Esophagus muscularis mucosa (tissue), 3 donors: Measurements from ENCODE around the gene ENO3.

Experiments used
- POLR2AphosphoS5 ChIP-seq, 2 donors: sonication (generic); formaldehyde crosslinking; IDR thresholded peaks; one replicate each; pipeline ENCODE4 v1.6.1; 2017; ENCODE audit warnings: antibody characterized with exemption in 2 of 2
- TF ChIP-seq, protein P1 (sequence below), 3 experiments: fragments of 200-600 bp in 2 of 3; fragments of 450-650 bp in 1 of 3; sonication (generic) in 2 of 3; IDR thresholded peaks; one replicate each; pipeline ENCODE4 v1.5.1; 2017 to 2019; ENCODE audit warnings: antibody characterized with exemption in 3 of 3, mild to moderate bottlenecking in 2 of 3, moderate library complexity in 1 of 3

DNA sequence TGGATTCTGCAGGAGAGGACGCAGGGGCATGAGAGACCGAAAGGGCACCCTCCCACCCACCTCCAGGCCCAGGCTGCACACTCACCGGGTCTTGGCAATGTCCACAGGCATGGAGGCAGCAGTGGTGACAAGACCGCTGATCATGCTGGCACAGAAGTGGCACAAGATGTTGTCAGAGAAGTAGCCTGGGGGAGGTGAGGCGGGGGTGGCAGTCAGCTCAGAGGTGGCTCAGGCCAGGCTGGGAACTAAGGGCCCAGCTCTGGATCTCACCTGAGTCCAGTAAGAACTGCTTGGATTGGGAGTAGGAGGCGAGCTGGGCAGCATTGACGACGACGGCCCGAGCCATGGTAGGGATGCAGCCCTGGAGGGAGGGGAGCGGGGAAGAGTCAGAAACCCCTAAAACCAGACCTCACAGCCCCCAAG lies 12.8 kb upstream of the ENO3 start:
- TF ChIP-seq, protein P1, sequence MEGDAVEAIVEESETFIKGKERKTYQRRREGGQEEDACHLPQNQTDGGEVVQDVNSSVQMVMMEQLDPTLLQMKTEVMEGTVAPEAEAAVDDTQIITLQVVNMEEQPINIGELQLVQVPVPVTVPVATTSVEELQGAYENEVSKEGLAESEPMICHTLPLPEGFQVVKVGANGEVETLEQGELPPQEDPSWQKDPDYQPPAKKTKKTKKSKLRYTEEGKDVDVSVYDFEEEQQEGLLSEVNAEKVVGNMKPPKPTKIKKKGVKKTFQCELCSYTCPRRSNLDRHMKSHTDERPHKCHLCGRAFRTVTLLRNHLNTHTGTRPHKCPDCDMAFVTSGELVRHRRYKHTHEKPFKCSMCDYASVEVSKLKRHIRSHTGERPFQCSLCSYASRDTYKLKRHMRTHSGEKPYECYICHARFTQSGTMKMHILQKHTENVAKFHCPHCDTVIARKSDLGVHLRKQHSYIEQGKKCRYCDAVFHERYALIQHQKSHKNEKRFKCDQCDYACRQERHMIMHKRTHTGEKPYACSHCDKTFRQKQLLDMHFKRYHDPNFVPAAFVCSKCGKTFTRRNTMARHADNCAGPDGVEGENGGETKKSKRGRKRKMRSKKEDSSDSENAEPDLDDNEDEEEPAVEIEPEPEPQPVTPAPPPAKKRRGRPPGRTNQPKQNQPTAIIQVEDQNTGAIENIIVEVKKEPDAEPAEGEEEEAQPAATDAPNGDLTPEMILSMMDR (IDR thresholded peaks at IDR 0.05), result no peak
- no peak for TF ChIP-seq POLR2AphosphoS5 (IDR thresholded peaks at IDR 0.05)
